ENCODE measurements around the gene SFXN2.

The SFXN2 gene

GRCh38 chr10:102791754-102792395 is 77.4 kb downstream of the SFXN2 start:
- Histone ChIP-seq H3K27me3 (no peaks in the 10 kb centered on the region), H3K36me3 (no peaks in the 10 kb centered on the region), H3K4me3 (ENCODE audit: low read depth, low read length) (no peak overlapping the region), H3K9me3 (no peaks in the 10 kb centered on the region), H3K4me1 (peaks cover 4% of the 10 kb centered on the region; the same call in 1 of the 2 replicates)
- TF ChIP-seq CTCF (IDR thresholded peaks at IDR 0.05; ENCODE audit: low read depth, low read length), result no peak
- no peak for DNase-seq

Data from BE2C (cell line).